ENCODE measurements around the gene MEIG1. TPM values are rescaled to one million over a fixed set of nuclear protein-coding genes. Genes with fewer than 3 reads are reported as not detected.

MEIG1 gene
- total and polyA plus RNA-seq, 2 of the 8 experiments (the other 6 are each of a cell fraction or from before 2014, with no cell fraction given): not detected

DNA sequence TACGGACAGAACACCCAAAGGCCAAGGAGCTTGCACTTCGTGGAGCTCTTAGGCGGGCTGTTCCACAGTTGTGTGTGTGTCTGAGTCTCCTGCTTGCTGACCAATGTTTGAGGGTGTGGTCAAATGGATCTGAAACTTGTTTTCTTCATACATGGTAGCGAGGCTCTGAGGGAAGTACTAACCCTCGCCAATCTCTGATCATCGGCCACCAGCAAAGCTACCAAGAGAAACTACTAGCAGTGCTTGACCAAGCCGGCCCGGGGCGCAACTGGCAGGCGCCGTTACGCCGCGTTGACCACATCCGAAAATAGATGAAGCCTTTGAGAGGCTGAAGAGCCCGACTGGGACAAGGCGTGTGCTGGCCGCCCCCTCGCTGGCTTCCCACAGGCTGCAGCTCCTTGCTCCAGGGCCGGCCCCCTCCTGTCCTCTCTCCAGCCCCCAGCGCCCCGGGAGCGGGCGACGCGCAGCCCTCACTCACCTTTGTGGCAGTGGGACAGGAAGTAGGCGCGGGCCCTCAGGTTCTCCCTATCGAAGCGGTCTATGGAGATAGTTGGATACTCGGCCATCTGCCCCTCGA is 5.7 kb upstream of the MEIG1 start:
- TF ChIP-seq KDM4A (IDR thresholded peaks at IDR 0.05; ENCODE audit: low read depth, low read length, severe bottlenecking) (peak; percentile 90), SP4 (IDR thresholded peaks at IDR 0.05; ENCODE audit: low read length) (no peak), KDM1A (IDR thresholded peaks at IDR 0.05; ENCODE audit: borderline replicate concordance, low read length) (no peak), RNF2 (IDR thresholded peaks at IDR 0.05; ENCODE audit: borderline replicate concordance, low read depth, low read length, missing control alignments, poor library complexity, severe bottlenecking) (peak; percentile 48), ASH2L (IDR thresholded peaks at IDR 0.05; ENCODE audit: low read length) (peak; percentile 12), GTF2F1 (IDR thresholded peaks at IDR 0.05; ENCODE audit: borderline replicate concordance, low read depth, low read length) (no peak), ZNF274 (IDR thresholded peaks at IDR 0.05; ENCODE audit: borderline replicate concordance, extremely low read depth, low read length) (no peak), SRF (IDR thresholded peaks at IDR 0.05; ENCODE audit: low read depth, low read length) (no peak), YY1 (IDR thresholded peaks at IDR 0.05; ENCODE audit: low read depth, low read length) (no peak), HDAC2 (IDR thresholded peaks at IDR 0.05; ENCODE audit: borderline replicate concordance in 1 of 2, low read depth in 2 of 2, low read length in 2 of 2) (peak in 1 of 2 experiments; percentile 18; a peak in 1 of 4 replicates), NANOG (IDR thresholded peaks at IDR 0.05; ENCODE audit: insufficient read depth, low read depth, low read length, poor library complexity, severe bottlenecking) (no peak)
- H3K4me2 ChIP-seq (ENCODE audit: insufficient read depth in 1 of 2, low read depth in 2 of 2, low read length in 2 of 2): peak overlapping the region; percentile 90
- H3K23me2 ChIP-seq (ENCODE audit: low read depth, low read length): peaks cover 10% of the 10 kb centered on the region; the same call in 1 of the 2 replicates
- no peak overlapping the region for H3K23ac ChIP-seq (ENCODE audit: insufficient read length)
- no peak overlapping the region for H2BK15ac ChIP-seq (ENCODE audit: low read length)
- H3K27ac ChIP-seq (ENCODE audit: low read depth, low read length): no peak overlapping the region
- H4K91ac ChIP-seq (replicated peaks; ENCODE audit: insufficient read length, low read length): no peak overlapping the region
- peaks cover 0 to 4% of the 10 kb centered on the region in 2 experiments; a peak in 1 of 4 replicates for H3K79me2 ChIP-seq (ENCODE audit: control insufficient read depth in 1 of 2, insufficient read depth in 2 of 2, low read length in 2 of 2)
- peak overlapping the region; percentile 4; the same call in 1 of the 2 replicates for H4K8ac ChIP-seq (ENCODE audit: extremely low read depth, insufficient read depth, low read length)
- no peak for DNase-seq (ENCODE audit: low read depth in 1 of 2, low spot score in 2 of 2)
- H3K4ac ChIP-seq (replicated peaks; ENCODE audit: insufficient read length, low read depth, low read length): no peak overlapping the region
- peak overlapping the region; percentile 51 to 69 (median 57) for H3K4me3 ChIP-seq (ENCODE audit: extremely low read depth in 1 of 4, insufficient read depth in 2 of 4, low read depth in 3 of 4, low read length in 4 of 4)
- no peaks in the 10 kb centered on the region; a peak in 1 of 8 replicates for H3K36me3 ChIP-seq (ENCODE audit: control insufficient read depth in 2 of 4, insufficient read depth in 4 of 4, low read length in 3 of 4)
- H2BK5ac ChIP-seq (ENCODE audit: low read depth, low read length): no peak overlapping the region
- no peak overlapping the region for H3K56ac ChIP-seq (replicated peaks; ENCODE audit: insufficient read length, low read depth, low read length)
- H2AFZ ChIP-seq (ENCODE audit: low read length): no peak overlapping the region; the same call in 1 of the 2 replicates
- peak overlapping the region; percentile 0 for H3K18ac ChIP-seq (ENCODE audit: extremely low read depth, low read length)
- H2BK12ac ChIP-seq (ENCODE audit: low read depth, low read length): no peak overlapping the region
- no peak overlapping the region for H4K5ac ChIP-seq (ENCODE audit: insufficient read length, low read depth, low read length)
- no peaks in the 10 kb centered on the region for H3K79me1 ChIP-seq (ENCODE audit: low read depth, low read length)
- ChIA-PET CTCF (ENCODE audit: partially characterized antibody) (interaction anchor here (0.9 to 2.4 kb wide), 15 partner anchors 10 to 445 kb away, joined by 3 to 13 read pairs (median 4); partner anchors contain the start of genes CDNF, HSPA14, MSANTD7 and SUV39H2), POLR2A (ENCODE audit: partially characterized antibody) (interaction anchor here (1.0 to 2.1 kb wide), 10 partner anchors 8 to 152 kb away, joined by 3 to 8 read pairs (median 4); partner anchors contain the start of genes CDNF, HSPA14, MSANTD7 and RPP38)
- FAIRE-seq: no peak
- H3K27me3 ChIP-seq (replicated peaks in 1 of 4; ENCODE audit: control insufficient read depth in 3 of 4, extremely low read depth in 1 of 4, insufficient read depth in 3 of 4, low read length in 3 of 4): peaks cover 0 to 8% (median 3%) of the 10 kb centered on the region in 4 experiments; a peak in 4 of 7 replicates
- H3K9me3 ChIP-seq (ENCODE audit: insufficient read depth in 2 of 2, low read depth in 1 of 2, low read length in 1 of 2): no peaks in the 10 kb centered on the region; a peak in 1 of 4 replicates
- peaks cover 0 to 12% (median 7%) of the 10 kb centered on the region in 4 experiments; a peak in 6 of 7 replicates for H3K4me1 ChIP-seq (replicated peaks in 1 of 4; ENCODE audit: control insufficient read depth in 3 of 4, insufficient read depth in 4 of 4, low read length in 3 of 4)
- 4% methylated on average over 17 of the region's 32 CpGs; no CpG with 5 or more reads in 1 of the 2 experiments for WGBS, 2 experiments (ENCODE audit: extremely low coverage in 1 of 2, insufficient coverage in 1 of 2, insufficient read length in 1 of 2, insufficient replicate concordance in 2 of 2, low coverage in 1 of 2, low lambda C conversion rate in 2 of 2, missing lambda C conversion rate in 1 of 2)
- H4K20me1 ChIP-seq (replicated peaks in 1 of 2; ENCODE audit: control insufficient read depth in 1 of 2, insufficient read depth in 2 of 2, low read length in 2 of 2): peaks cover 2 to 9% of the 10 kb centered on the region in 2 experiments
- H3K9ac ChIP-seq (replicated peaks in 1 of 4; ENCODE audit: extremely low read depth in 1 of 4, low read depth in 3 of 4, low read length in 3 of 4): 0 out of 7 replicates have a peak overlapping the region, but pooled peaks of 1 of the 4 experiments have one; percentile 9
- H2BK120ac ChIP-seq (replicated peaks; ENCODE audit: low read depth, low read length): no peak overlapping the region
- H2BK20ac ChIP-seq (ENCODE audit: low read length): no peak overlapping the region
- no peak overlapping the region for H3K14ac ChIP-seq (ENCODE audit: insufficient read length)
- H2AK5ac ChIP-seq (ENCODE audit: low read depth, low read length): no peak overlapping the region

Data from H1 (cell line).